OCI-LY3 (cell line): Measurements from ENCODE around the gene MRPL12.

ENCODE experiments used
- CTCF ChIP-seq: fragments of 200-600, 300-600 bp; sonication (generic); IDR thresholded peaks from 2 replicates; pipeline ENCODE4 v1.5.1; 2014; ENCODE audit warnings: antibody characterized with exemption, low read length, low read depth
- EZH2phosphoT487 ChIP-seq: fragments of 200-600 bp; shearing (Covaris generic); IDR thresholded peaks from 2 replicates; pipeline ENCODE4 v1.6.1; 2018; ENCODE audit warnings: antibody characterized with exemption, mixed run types, low read depth

GRCh38 chr17:81734405-81735263 is 31.5 kb downstream of the MRPL12 start:
- TF ChIP-seq CTCF (no peak), EZH2phosphoT487 (no peak)
